CD14-positive monocyte (primary cell): ENCODE measurements around the gene ATAD2B. TPM values are rescaled to one million over a fixed set of nuclear protein-coding genes. Genes with fewer than 3 reads are reported as not detected.
"Not testable (repeated sequence)": the region's sequence is repeated elsewhere in the genome, so short reads cannot be mapped to it uniquely, and the experiment has no call there.

Experiments
- DNase-seq, 3 donors: peaks; one replicate each; pipeline ENCODE4 v3.0.0-alpha.2; 2011 to 2022
- H2AFZ ChIP-seq: 2 replicates; pipeline ENCODE4 v1.6.0; 2012; ENCODE audit warnings: mild to moderate bottlenecking, low read depth, low read length, inconsistent platforms; ENCODE audit not compliant: insufficient read depth, poor library complexity, severe bottlenecking
- H3K27ac ChIP-seq, 2 donors: 1 replicate in 1 of 2; 2 replicates in 1 of 2; pipeline ENCODE4 v1.5.1; 2012 to 2013; ENCODE audit warnings: low read length in 2 of 2, control low read depth in 1 of 2, inconsistent platforms in 1 of 2, low read depth in 1 of 2, mild to moderate bottlenecking in 1 of 2
- H3K27me3 ChIP-seq, 2 donors: one replicate each; pipeline versions ENCODE4 v1.6.0 to v1.6.1; 2011 to 2013; ENCODE audit warnings: low read length in 2 of 2; ENCODE audit not compliant: control insufficient read depth in 2 of 2, insufficient read depth in 2 of 2
- H3K36me3 ChIP-seq, 2 donors: replicated peaks in 1 of 2; 1 replicate in 1 of 2; 2 replicates in 1 of 2; pipeline versions ENCODE4 v1.5.1 to v1.6.1; 2012 to 2013; ENCODE audit warnings: low read length in 2 of 2, control low read depth in 1 of 2, inconsistent platforms in 1 of 2, mild to moderate bottlenecking in 1 of 2; ENCODE audit not compliant: insufficient read depth in 2 of 2, control insufficient read depth in 1 of 2
- H3K4me1 ChIP-seq, 2 donors: 1 replicate in 1 of 2; 2 replicates in 1 of 2; pipeline versions ENCODE4 v1.5.1 to v1.6.1; 2012 to 2013; ENCODE audit warnings: low read length in 2 of 2, control low read depth in 1 of 2, inconsistent platforms in 1 of 2, mild to moderate bottlenecking in 1 of 2, moderate library complexity in 1 of 2; ENCODE audit not compliant: insufficient read depth in 2 of 2, control insufficient read depth in 1 of 2
- H3K4me2 ChIP-seq: replicated peaks from 2 replicates; pipeline ENCODE3; 2012; ENCODE audit warnings: low read length, moderate library complexity, mild to moderate bottlenecking; ENCODE audit not compliant: poor library complexity, severe bottlenecking; ENCODE audit errors: extremely low read depth
- H3K4me3 ChIP-seq, 3 experiments: fragments of 200-600 bp in 1 of 3; sonication (generic) in 1 of 3; replicated peaks in 1 of 3; 1 replicate in 2 of 3; 2 replicates in 1 of 3; pipeline ENCODE4 v1.5.1; 2011 to 2013; ENCODE audit warnings: low read length in 3 of 3, mild to moderate bottlenecking in 3 of 3, control low read depth in 2 of 3, low read depth in 2 of 3, inconsistent platforms in 1 of 3, moderate library complexity in 1 of 3
- H3K79me2 ChIP-seq: 2 replicates; pipeline ENCODE4 v1.6.0; 2012; ENCODE audit warnings: mild to moderate bottlenecking, control low read depth, inconsistent platforms, low read length, moderate library complexity; ENCODE audit not compliant: insufficient read depth
- H3K9ac ChIP-seq: 2 replicates; pipeline ENCODE4 v1.6.0; 2017; ENCODE audit warnings: low read length, mild to moderate bottlenecking; ENCODE audit not compliant: insufficient read depth, poor library complexity, severe bottlenecking
- H3K9me3 ChIP-seq, 2 donors: replicated peaks in 1 of 2; 1 replicate in 1 of 2; 2 replicates in 1 of 2; pipeline versions ENCODE4 v1.5.1 to v1.6.1; 2012 to 2013; ENCODE audit warnings: low read length in 2 of 2, control low read depth in 1 of 2; ENCODE audit not compliant: control insufficient read depth in 1 of 2, insufficient read depth in 1 of 2
- H4K20me1 ChIP-seq: 2 replicates; pipeline ENCODE4 v1.6.0; 2012; ENCODE audit warnings: mild to moderate bottlenecking, low read length, control low read depth, moderate library complexity; ENCODE audit not compliant: insufficient read depth
- H3K27ac Mint-ChIP-seq, 7 donors: one replicate each; pipeline ENCODE4 v1.8.0; 2020; ENCODE audit warnings: mild to moderate bottlenecking in 7 of 7, mixed read lengths in 7 of 7, moderate library complexity in 6 of 7, inconsistent platforms in 2 of 7
- H3K27me3 Mint-ChIP-seq, 3 donors: one replicate each; pipeline ENCODE4 v1.8.0; 2021 to 2022; ENCODE audit warnings: low read depth in 3 of 3, mild to moderate bottlenecking in 3 of 3, mixed read lengths in 3 of 3, moderate library complexity in 3 of 3, inconsistent platforms in 1 of 3
- H3K36me3 Mint-ChIP-seq, 2 donors: one replicate each; pipeline ENCODE4 v1.8.0; 2020; ENCODE audit warnings: mixed read lengths in 2 of 2, inconsistent platforms in 1 of 2, mild to moderate bottlenecking in 1 of 2
- H3K4me1 Mint-ChIP-seq: one replicate; pipeline ENCODE4 v1.8.0; 2020; ENCODE audit warnings: mild to moderate bottlenecking, mixed read lengths
- H3K4me3 Mint-ChIP-seq, 2 donors: one replicate each; pipeline ENCODE4 v1.8.0; 2020; ENCODE audit warnings: mild to moderate bottlenecking in 2 of 2, mixed read lengths in 2 of 2, moderate library complexity in 1 of 2
- H3K9me3 Mint-ChIP-seq, 7 donors: one replicate each; pipeline ENCODE4 v1.8.0; 2020 to 2022; ENCODE audit warnings: mixed read lengths in 7 of 7, mild to moderate bottlenecking in 6 of 7, moderate library complexity in 6 of 7, inconsistent platforms in 2 of 7
- WGBS: methylation state at CpG from one replicate; pipeline ENCODE4 v1.1.5; 2013; ENCODE audit warnings: missing lambda C conversion rate; ENCODE audit not compliant: insufficient coverage; 5-methylcytosine and 5-hydroxymethylcytosine counted together
- intact Hi-C, 2 donors: fragments of 100-400 bp; cut with micrococcal nuclease; formaldehyde crosslinking; loops; one replicate each; pipeline versions ENCODE4 v1.15.0 to v1.15.1; 2023
- polyA plus RNA-seq, 3 donors: library from polyadenylated mRNA; depleted of rRNA in 1 of 3; unstranded in 2 of 3; stranded (reverse) in 1 of 3; fragments of 300-500 nt in 2 of 3; fragments of >200 nt in 1 of 3; fragmentation: Illumina TruSeq in 2 of 3; gene quantifications; 1 replicate in 2 of 3; 2 replicates in 1 of 3; pipeline ENCODE4 v1.2.3, GENCODE V29; 2012 to 2021
- TF ChIP-seq, protein P1 (sequence below): fragments of 200-600 bp; IDR thresholded peaks from one replicate; pipeline ENCODE4 v1.8.0; 2022; ENCODE audit warnings: antibody characterized with exemption, mild to moderate bottlenecking

The ATAD2B gene
- polyA plus RNA-seq, 3 donors, result 4.9 to 12.1 (median 7.2) TPM

DNA sequence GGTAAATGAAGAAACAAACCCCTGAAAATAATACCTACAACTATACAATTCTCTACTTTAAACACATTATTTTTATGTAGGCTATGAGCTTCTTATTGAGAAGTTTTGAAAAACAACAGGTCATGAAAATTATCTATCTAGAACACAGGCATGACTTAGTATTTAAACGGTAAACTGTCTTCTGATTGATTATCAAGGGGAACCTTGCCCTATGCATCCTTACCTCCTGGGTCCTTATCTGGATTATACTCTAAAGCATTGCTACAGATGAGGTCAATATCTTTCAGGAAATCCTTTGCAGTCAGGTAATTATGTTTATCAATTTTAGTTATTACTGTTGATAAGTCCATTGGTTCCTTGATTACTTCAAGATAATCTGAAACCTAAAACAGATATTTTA, 144.3 kb downstream of the ATAD2B start:
- no peaks in the 10 kb centered on the region for H3K27me3 Mint-ChIP-seq
- intact Hi-C loops, result no loop called here
- no peak for DNase-seq
- H3K9ac ChIP-seq, result no peak overlapping the region
- H3K36me3 ChIP-seq, result peaks cover 74 to 93% of the 10 kb centered on the region in 2 donors
- H3K9me3 Mint-ChIP-seq, result peaks cover 0 to 4% (median 0%) of the 10 kb centered on the region in 7 donors
- H3K4me3 Mint-ChIP-seq, result no peak overlapping the region
- H3K27ac Mint-ChIP-seq, result no peak overlapping the region
- no peaks in the 10 kb centered on the region for H3K4me1 Mint-ChIP-seq
- H3K27ac ChIP-seq, result no peak overlapping the region
- H4K20me1 ChIP-seq, result peaks cover 5% of the 10 kb centered on the region
- no peak overlapping the region for H3K4me2 ChIP-seq
- H3K79me2 ChIP-seq, result no peaks in the 10 kb centered on the region
- H3K9me3 ChIP-seq, result no peaks in the 10 kb centered on the region
- TF ChIP-seq, protein P1, sequence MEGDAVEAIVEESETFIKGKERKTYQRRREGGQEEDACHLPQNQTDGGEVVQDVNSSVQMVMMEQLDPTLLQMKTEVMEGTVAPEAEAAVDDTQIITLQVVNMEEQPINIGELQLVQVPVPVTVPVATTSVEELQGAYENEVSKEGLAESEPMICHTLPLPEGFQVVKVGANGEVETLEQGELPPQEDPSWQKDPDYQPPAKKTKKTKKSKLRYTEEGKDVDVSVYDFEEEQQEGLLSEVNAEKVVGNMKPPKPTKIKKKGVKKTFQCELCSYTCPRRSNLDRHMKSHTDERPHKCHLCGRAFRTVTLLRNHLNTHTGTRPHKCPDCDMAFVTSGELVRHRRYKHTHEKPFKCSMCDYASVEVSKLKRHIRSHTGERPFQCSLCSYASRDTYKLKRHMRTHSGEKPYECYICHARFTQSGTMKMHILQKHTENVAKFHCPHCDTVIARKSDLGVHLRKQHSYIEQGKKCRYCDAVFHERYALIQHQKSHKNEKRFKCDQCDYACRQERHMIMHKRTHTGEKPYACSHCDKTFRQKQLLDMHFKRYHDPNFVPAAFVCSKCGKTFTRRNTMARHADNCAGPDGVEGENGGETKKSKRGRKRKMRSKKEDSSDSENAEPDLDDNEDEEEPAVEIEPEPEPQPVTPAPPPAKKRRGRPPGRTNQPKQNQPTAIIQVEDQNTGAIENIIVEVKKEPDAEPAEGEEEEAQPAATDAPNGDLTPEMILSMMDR, result no peak
- no CpG with 5 or more reads among the region's 1 CpG for WGBS
- no peak overlapping the region for H3K4me3 ChIP-seq
- no peak overlapping the region for H2AFZ ChIP-seq
- no peaks in the 10 kb centered on the region for H3K27me3 ChIP-seq
- H3K4me1 ChIP-seq, result no peaks in the 10 kb centered on the region
- peaks cover 58 to 71% of the 10 kb centered on the region in 2 donors for H3K36me3 Mint-ChIP-seq

DNA sequence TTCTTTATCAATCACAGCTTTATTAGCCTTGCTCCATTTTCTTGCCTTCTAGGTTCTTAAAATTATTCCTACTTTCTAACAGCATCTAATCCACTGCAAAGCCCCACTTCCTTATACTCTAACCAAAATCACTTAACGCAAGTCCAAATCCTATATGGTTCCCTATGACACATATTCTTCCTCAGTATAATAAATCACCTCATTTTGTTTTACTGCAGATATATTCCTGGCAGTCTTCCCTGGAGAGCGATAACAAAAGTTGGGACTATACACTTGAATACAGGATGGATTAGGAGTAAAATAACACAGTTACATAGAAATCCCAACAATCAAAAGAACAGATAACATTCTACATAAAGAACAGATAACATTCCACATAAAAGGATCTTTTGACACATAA, 144.8 kb downstream of the ATAD2B start:
- Histone ChIP-seq H3K27ac (no peak overlapping the region), H3K9me3 (no peaks in the 10 kb centered on the region), H3K4me2 (no peak overlapping the region), H3K79me2 (no peaks in the 10 kb centered on the region), H3K4me1 (no peaks in the 10 kb centered on the region), H3K27me3 (no peaks in the 10 kb centered on the region), H3K4me3 (no peak overlapping the region), H3K36me3 (peaks cover 78 to 95% of the 10 kb centered on the region in 2 donors), H3K9ac (no peak overlapping the region), H4K20me1 (peaks cover 5% of the 10 kb centered on the region), H2AFZ (no peak overlapping the region)
- Mint-ChIP-seq H3K36me3 (peaks cover 60 to 72% of the 10 kb centered on the region in 2 donors), H3K4me1 (no peaks in the 10 kb centered on the region), H3K9me3 (peaks cover 0 to 4% (median 0%) of the 10 kb centered on the region in 7 donors), H3K27me3 (no peaks in the 10 kb centered on the region), H3K27ac (peak overlapping the region in 2 of 7 donors; percentile 0 to 13), H3K4me3 (no peak overlapping the region)
- intact Hi-C loops, result no loop called here
- DNase-seq, result no peak
- 100% methylated on average over 1 of the region's 2 CpGs for WGBS
- TF ChIP-seq, protein P1, result no peak

DNA sequence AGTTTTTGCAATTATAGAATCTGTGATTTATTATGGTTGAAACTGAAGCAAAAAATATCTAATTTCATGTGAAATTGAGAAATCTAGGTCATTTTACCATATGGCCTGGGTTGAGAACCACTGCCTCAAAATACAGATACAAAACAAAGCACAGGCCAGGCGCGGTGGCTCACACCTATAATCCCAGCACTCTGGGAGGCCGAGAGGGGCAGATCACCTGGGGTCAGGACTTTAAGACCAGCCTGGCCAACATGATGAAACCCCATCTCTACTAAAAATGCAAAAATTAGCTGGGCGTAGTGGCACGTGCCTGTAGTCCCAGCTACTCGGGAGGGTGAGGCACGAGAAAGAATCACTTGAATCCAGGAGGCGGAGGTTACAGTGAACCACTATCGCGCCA, 146.5 kb downstream of the ATAD2B start:
- WGBS, result 85% methylated on average over 4 of the region's 10 CpGs
- H3K27ac Mint-ChIP-seq, result peak overlapping the region in 1 of 7 donors; percentile 8
- H2AFZ ChIP-seq, intact Hi-C loops, H3K4me2 ChIP-seq, H3K4me1 Mint-ChIP-seq, H3K27ac ChIP-seq, DNase-seq, H3K4me1 ChIP-seq, H3K27me3 Mint-ChIP-seq, H3K79me2 ChIP-seq, H3K9me3 ChIP-seq, H3K9me3 Mint-ChIP-seq, H3K4me3 ChIP-seq, H3K27me3 ChIP-seq, H3K9ac ChIP-seq, H4K20me1 ChIP-seq, H3K4me3 Mint-ChIP-seq: not testable (repeated sequence)
- peaks cover 62 to 75% of the 10 kb centered on the region in 2 donors for H3K36me3 Mint-ChIP-seq
- peaks cover 73 to 96% of the 10 kb centered on the region in 2 donors for H3K36me3 ChIP-seq
